ENCODE data around the gene SPNS2. TPM values are rescaled to one million over a fixed set of nuclear protein-coding genes. Genes with fewer than 3 reads are reported as not detected.
A peak's percentile ranks its signal among the peaks of the same experiment; 100 is the strongest.

The SPNS2 gene
- total and polyA plus RNA-seq, 4 donors, result 2.3 to 56.2 (median 17.2) TPM

GRCh38 chr17:4536742-4537411 lies 38.2 kb downstream of the SPNS2 start:
- no peaks in the 10 kb centered on the region for H3K9me3 ChIP-seq (ENCODE audit: control insufficient read depth, low read length)
- ATAC-seq (ENCODE audit: low FRiP score) (peak; percentile 30), DNase-seq (no peak)
- no peaks in the 10 kb centered on the region for H3K27me3 ChIP-seq (ENCODE audit: control insufficient read depth in 1 of 2, insufficient read depth in 2 of 2, low read length in 1 of 2)
- 48 to 51% methylated on average over 18 of the region's 18 CpGs for WGBS, 2 donors
- H3K27ac ChIP-seq (ENCODE audit: low read depth in 1 of 2, low read length in 2 of 2), result peak overlapping the region in 1 of 2 donors; percentile 30
- no peaks in the 10 kb centered on the region for H3K4me1 ChIP-seq (ENCODE audit: control insufficient read depth in 1 of 2, insufficient read depth in 2 of 2, low read length in 2 of 2)
- no peak overlapping the region for H3K4me3 ChIP-seq (ENCODE audit: low read length in 2 of 2)
- intact Hi-C loops (cut with DNase I), result no loop called here
- H3K36me3 ChIP-seq (ENCODE audit: control insufficient read depth in 1 of 2, insufficient read depth in 2 of 2, low read length in 1 of 2), result peaks cover 0 to 2% of the 10 kb centered on the region in 2 donors

- 35 to 45% methylated on average over 19 of the region's 19 CpGs for WGBS, 2 donors
- no peaks in the 10 kb centered on the region for H3K4me1 ChIP-seq (ENCODE audit: control insufficient read depth in 1 of 2, insufficient read depth in 2 of 2, low read length in 2 of 2)
- intact Hi-C loops (cut with DNase I), result no loop called here
- peaks cover 0 to 2% of the 10 kb centered on the region in 2 donors for H3K36me3 ChIP-seq (ENCODE audit: control insufficient read depth in 1 of 2, insufficient read depth in 2 of 2, low read length in 1 of 2)
- DNase-seq (no peak), ATAC-seq (ENCODE audit: low FRiP score) (no peak)
- no peaks in the 10 kb centered on the region for H3K9me3 ChIP-seq (ENCODE audit: control insufficient read depth, low read length)
- H3K27me3 ChIP-seq (ENCODE audit: control insufficient read depth in 1 of 2, insufficient read depth in 2 of 2, low read length in 1 of 2), result no peaks in the 10 kb centered on the region
- H3K4me3 ChIP-seq (ENCODE audit: low read length in 2 of 2), result no peak overlapping the region
- H3K27ac ChIP-seq (ENCODE audit: low read depth in 1 of 2, low read length in 2 of 2), result peak overlapping the region in 1 of 2 donors; percentile 30
Measured at GRCh38 chr17:4537451-4538235, 39.0 kb downstream of the SPNS2 start.

- H3K9me3 ChIP-seq (ENCODE audit: control insufficient read depth, low read length), result no peaks in the 10 kb centered on the region
- DNase-seq (no peak), ATAC-seq (ENCODE audit: low FRiP score) (no peak)
- no peak overlapping the region for H3K4me3 ChIP-seq (ENCODE audit: low read length in 2 of 2)
- H3K4me1 ChIP-seq (ENCODE audit: control insufficient read depth in 1 of 2, insufficient read depth in 2 of 2, low read length in 2 of 2), result no peaks in the 10 kb centered on the region
- H3K27ac ChIP-seq (ENCODE audit: low read depth in 1 of 2, low read length in 2 of 2), result no peak overlapping the region
- intact Hi-C loops (cut with DNase I), result no loop called here
- peaks cover 0 to 2% of the 10 kb centered on the region in 2 donors for H3K36me3 ChIP-seq (ENCODE audit: control insufficient read depth in 1 of 2, insufficient read depth in 2 of 2, low read length in 1 of 2)
- no peaks in the 10 kb centered on the region for H3K27me3 ChIP-seq (ENCODE audit: control insufficient read depth in 1 of 2, insufficient read depth in 2 of 2, low read length in 1 of 2)
- WGBS, 2 donors, result 70 to 74% methylated on average over 13 of the region's 13 CpGs
Measured at GRCh38 chr17:4538236-4539002, 39.7 kb downstream of the SPNS2 start.

- ATAC-seq (ENCODE audit: low FRiP score), result no peak
- Histone ChIP-seq H3K9me3 (ENCODE audit: control insufficient read depth, low read length) (no peaks in the 10 kb centered on the region), H3K27ac (ENCODE audit: low read depth in 1 of 2, low read length in 2 of 2) (no peak overlapping the region), H3K4me3 (ENCODE audit: low read length in 2 of 2) (no peak overlapping the region), H3K36me3 (ENCODE audit: control insufficient read depth in 1 of 2, insufficient read depth in 2 of 2, low read length in 1 of 2) (peaks cover 0 to 2% of the 10 kb centered on the region in 2 donors), H3K27me3 (ENCODE audit: control insufficient read depth in 1 of 2, insufficient read depth in 2 of 2, low read length in 1 of 2) (no peaks in the 10 kb centered on the region), H3K4me1 (ENCODE audit: control insufficient read depth in 1 of 2, insufficient read depth in 2 of 2, low read length in 2 of 2) (no peaks in the 10 kb centered on the region)
- intact Hi-C loops (cut with DNase I), result no loop called here
- no peak for DNase-seq
- 91 to 93% methylated on average over 8 of the region's 8 CpGs for WGBS, 2 donors
Measured at GRCh38 chr17:4539025-4539424, 40.3 kb downstream of the SPNS2 start.

- Histone ChIP-seq H3K36me3 (ENCODE audit: control insufficient read depth in 1 of 2, insufficient read depth in 2 of 2, low read length in 1 of 2) (peaks cover 0 to 2% of the 10 kb centered on the region in 2 donors), H3K4me3 (ENCODE audit: low read length in 2 of 2) (no peak overlapping the region), H3K27ac (ENCODE audit: low read depth in 1 of 2, low read length in 2 of 2) (no peak overlapping the region), H3K4me1 (ENCODE audit: control insufficient read depth in 1 of 2, insufficient read depth in 2 of 2, low read length in 2 of 2) (no peaks in the 10 kb centered on the region), H3K27me3 (ENCODE audit: control insufficient read depth in 1 of 2, insufficient read depth in 2 of 2, low read length in 1 of 2) (no peaks in the 10 kb centered on the region), H3K9me3 (ENCODE audit: control insufficient read depth, low read length) (no peaks in the 10 kb centered on the region)
- 92 to 93% methylated on average over 26 of the region's 26 CpGs for WGBS, 2 donors
- no peak for ATAC-seq (ENCODE audit: low FRiP score)
- intact Hi-C loops (cut with DNase I), result no loop called here
- DNase-seq, result no peak
Measured at GRCh38 chr17:4539576-4540223, 41.0 kb downstream of the SPNS2 start.

- ATAC-seq (ENCODE audit: low FRiP score) (no peak), DNase-seq (no peak)
- no peaks in the 10 kb centered on the region for H3K4me1 ChIP-seq (ENCODE audit: control insufficient read depth in 1 of 2, insufficient read depth in 2 of 2, low read length in 2 of 2)
- no peaks in the 10 kb centered on the region for H3K9me3 ChIP-seq (ENCODE audit: control insufficient read depth, low read length)
- intact Hi-C loops (cut with DNase I), result no loop called here
- peaks cover 0 to 2% of the 10 kb centered on the region in 2 donors for H3K36me3 ChIP-seq (ENCODE audit: control insufficient read depth in 1 of 2, insufficient read depth in 2 of 2, low read length in 1 of 2)
- H3K4me3 ChIP-seq (ENCODE audit: low read length in 2 of 2), result no peak overlapping the region
- H3K27me3 ChIP-seq (ENCODE audit: control insufficient read depth in 1 of 2, insufficient read depth in 2 of 2, low read length in 1 of 2), result no peaks in the 10 kb centered on the region
- WGBS, 2 donors, result 80 to 84% methylated on average over 14 of the region's 14 CpGs
- no peak overlapping the region for H3K27ac ChIP-seq (ENCODE audit: low read depth in 1 of 2, low read length in 2 of 2)
Measured at GRCh38 chr17:4540224-4540651, 41.6 kb downstream of the SPNS2 start.

- intact Hi-C loops (cut with DNase I), result no loop called here
- no peaks in the 10 kb centered on the region for H3K4me1 ChIP-seq (ENCODE audit: control insufficient read depth in 1 of 2, insufficient read depth in 2 of 2, low read length in 2 of 2)
- no peaks in the 10 kb centered on the region for H3K9me3 ChIP-seq (ENCODE audit: control insufficient read depth, low read length)
- no peak overlapping the region for H3K27ac ChIP-seq (ENCODE audit: low read depth in 1 of 2, low read length in 2 of 2)
- WGBS, 2 donors, result 84 to 85% methylated on average over 15 of the region's 15 CpGs
- no peak for ATAC-seq (ENCODE audit: low FRiP score)
- H3K4me3 ChIP-seq (ENCODE audit: low read length in 2 of 2), result no peak overlapping the region
- H3K36me3 ChIP-seq (ENCODE audit: control insufficient read depth in 1 of 2, insufficient read depth in 2 of 2, low read length in 1 of 2), result peaks cover 0 to 2% of the 10 kb centered on the region in 2 donors
- peak in 1 of 2 donors; percentile 79 for DNase-seq
- no peaks in the 10 kb centered on the region for H3K27me3 ChIP-seq (ENCODE audit: control insufficient read depth in 1 of 2, insufficient read depth in 2 of 2, low read length in 1 of 2)
Measured at GRCh38 chr17:4540687-4541327, 42.1 kb downstream of the SPNS2 start.
